Muscle layer of colon (tissue), 2 donors: Measurements from ENCODE around the gene PRDM15.
"Not testable (repeated sequence)": the region's sequence is repeated elsewhere in the genome, so short reads cannot be mapped to it uniquely, and the experiment has no call there.

ENCODE experiments used
- H3K27ac ChIP-seq: one replicate; pipeline ENCODE4 v1.7.0; 2013; ENCODE audit warnings: low read depth, mild to moderate bottlenecking, low read length, moderate library complexity
- H3K27me3 ChIP-seq, 2 donors: one replicate each; pipeline ENCODE4 v1.7.0; 2013; ENCODE audit warnings: low read length in 2 of 2, mild to moderate bottlenecking in 2 of 2; ENCODE audit not compliant: insufficient read depth in 2 of 2, control insufficient read depth in 1 of 2
- H3K36me3 ChIP-seq: one replicate; pipeline ENCODE4 v1.7.0; 2013; ENCODE audit warnings: mild to moderate bottlenecking, low read length; ENCODE audit not compliant: insufficient read depth
- H3K4me1 ChIP-seq: one replicate; pipeline ENCODE4 v1.7.0; 2013; ENCODE audit warnings: mild to moderate bottlenecking, low read length; ENCODE audit not compliant: insufficient read depth
- H3K4me3 ChIP-seq, 2 donors: one replicate each; pipeline ENCODE4 v1.7.0; 2013; ENCODE audit warnings: low read length in 2 of 2, low read depth in 1 of 2, mild to moderate bottlenecking in 1 of 2, moderate library complexity in 1 of 2
- H3K9ac ChIP-seq: one replicate; pipeline ENCODE4 v1.7.0; 2013; ENCODE audit warnings: low read length
- H3K9me3 ChIP-seq: one replicate; pipeline ENCODE4 v1.7.0; 2013; ENCODE audit warnings: mild to moderate bottlenecking, low read length
- donor health status: abdominal sarcoma.
- donor health status: Adenocarcinoma of cecum.

Gene PRDM15

DNA sequence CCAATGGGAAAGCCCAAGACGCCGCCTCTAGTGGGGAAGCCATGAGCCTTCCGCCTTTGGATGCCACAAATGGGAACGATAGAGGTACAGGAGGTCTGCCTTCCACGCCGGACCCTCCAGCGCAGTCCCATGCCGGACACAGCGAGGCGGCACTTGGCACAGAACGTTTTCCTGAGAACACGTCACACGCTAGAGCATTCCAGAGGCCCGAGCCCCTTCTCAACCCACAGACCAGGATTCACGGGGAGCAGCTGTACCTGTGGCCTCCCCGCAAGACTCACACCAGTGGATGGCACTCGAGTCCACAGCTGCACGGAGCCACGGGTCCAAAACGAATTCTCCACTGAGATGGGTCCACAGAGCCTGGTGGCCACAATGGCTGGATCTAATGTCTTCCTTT, 80.8 kb downstream of the PRDM15 start:
- Histone ChIP-seq H3K9me3 (no peaks in the 10 kb centered on the region), H3K27me3 (no peaks in the 10 kb centered on the region), H3K4me1 (peaks cover 10% of the 10 kb centered on the region), H3K36me3 (peaks cover 13% of the 10 kb centered on the region), H3K4me3 (no peak overlapping the region), H3K27ac (no peak overlapping the region), H3K9ac (no peak overlapping the region)

DNA sequence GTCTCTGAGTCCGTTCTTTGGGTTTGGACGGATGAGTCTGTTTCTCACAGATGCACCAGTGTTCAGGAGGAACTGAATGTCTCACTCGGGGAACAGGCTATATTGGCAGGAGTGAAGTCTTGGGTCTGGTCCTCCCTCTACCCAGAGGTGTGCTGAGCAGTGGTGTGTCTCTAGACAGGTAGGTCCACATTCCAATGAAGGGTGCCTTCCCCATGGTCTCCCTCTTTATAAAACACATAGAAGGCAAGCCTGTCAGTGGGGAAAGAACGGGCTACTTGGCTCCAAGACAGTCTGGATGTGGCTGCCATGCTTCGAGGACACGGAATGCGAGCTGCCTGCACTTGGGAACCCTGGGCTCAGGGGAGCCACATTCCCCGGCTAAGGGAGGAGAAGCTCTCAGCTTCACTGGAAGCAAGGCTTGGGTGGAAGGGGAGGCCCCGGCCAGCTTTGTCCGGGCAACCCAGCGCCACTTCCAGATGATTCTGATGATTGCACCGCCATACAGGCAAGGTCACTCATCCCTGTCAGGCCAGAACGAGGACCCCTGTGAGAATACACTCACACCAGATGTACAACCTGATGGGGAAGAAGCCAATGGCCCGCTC, 82.6 kb downstream of the PRDM15 start:
- H3K36me3 ChIP-seq, result peaks cover 13% of the 10 kb centered on the region

DNA sequence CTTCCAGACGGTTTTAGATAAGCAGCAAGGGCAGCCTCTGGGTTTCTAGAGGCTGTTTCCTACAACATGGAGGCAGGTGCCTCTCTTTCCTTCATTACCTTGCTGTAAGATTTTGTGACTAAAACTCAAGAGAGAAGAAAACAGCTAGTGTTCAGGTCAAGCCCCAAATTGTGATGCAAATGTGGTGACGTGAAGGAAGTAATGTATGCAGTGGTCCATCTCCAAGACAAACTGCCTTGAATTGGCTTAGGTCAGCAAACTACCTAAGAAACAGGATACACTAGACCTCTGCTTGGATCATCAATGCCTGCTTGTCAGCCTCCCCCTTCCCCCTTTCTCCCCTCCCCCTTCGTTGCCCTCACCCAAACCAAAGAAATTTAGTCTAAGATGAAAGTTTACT, 83.4 kb downstream of the PRDM15 start:
- H3K9ac ChIP-seq, result no peak overlapping the region
- no peaks in the 10 kb centered on the region for H3K4me1 ChIP-seq
- H3K27ac ChIP-seq, result no peak overlapping the region
- H3K36me3 ChIP-seq, result peaks cover 5% of the 10 kb centered on the region
- H3K9me3 ChIP-seq, result peaks cover 6% of the 10 kb centered on the region
- no peaks in the 10 kb centered on the region for H3K27me3 ChIP-seq
- no peak overlapping the region for H3K4me3 ChIP-seq

More for the DNA sequence above, 82.6 kb downstream of the PRDM15 start:
- Histone ChIP-seq H3K27me3 (no peaks in the 10 kb centered on the region), H3K4me3 (no peak overlapping the region), H3K27ac (no peak overlapping the region), H3K9ac (no peak overlapping the region), H3K9me3 (peaks cover 6% of the 10 kb centered on the region), H3K4me1 (no peaks in the 10 kb centered on the region)

DNA sequence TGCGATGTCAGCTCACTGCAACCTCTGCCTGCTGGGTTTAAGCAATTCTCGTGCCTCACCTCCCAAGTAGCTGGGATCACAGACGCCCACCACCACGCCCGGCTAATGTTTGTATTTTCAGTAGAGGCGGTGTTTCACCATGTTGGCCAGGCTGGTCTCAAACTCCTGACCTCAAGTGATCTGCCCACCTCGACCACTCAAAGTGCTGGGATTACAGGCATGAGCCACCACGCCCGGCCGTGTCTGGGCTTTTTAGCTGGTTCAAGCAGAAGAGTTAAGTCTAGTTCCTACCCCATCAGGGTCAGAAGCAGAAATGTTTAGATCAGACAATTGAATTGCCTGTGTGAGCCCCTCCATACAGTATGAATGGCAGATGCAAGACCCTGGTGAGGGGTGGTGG, 84.5 kb downstream of the PRDM15 start:
- H3K36me3 ChIP-seq, result no peaks in the 10 kb centered on the region

DNA sequence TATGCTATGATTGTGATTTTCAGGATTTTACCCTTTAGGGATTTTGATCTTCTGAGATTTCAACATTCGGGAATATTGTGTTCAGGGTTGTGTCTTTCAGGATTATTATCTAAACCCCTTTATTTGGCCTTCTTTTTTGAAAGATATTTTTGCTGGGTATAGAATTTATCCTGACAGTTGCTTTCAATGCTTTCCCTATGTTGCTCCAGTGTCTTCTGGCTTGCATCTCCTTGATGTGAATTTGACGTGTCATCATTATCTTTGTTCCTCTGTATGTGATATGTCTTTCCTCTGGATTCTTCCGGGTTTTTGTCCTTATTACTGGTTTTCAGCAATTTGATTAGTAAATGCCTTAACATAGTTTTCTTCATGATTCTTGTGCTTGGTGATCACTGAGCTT, 86.4 kb downstream of the PRDM15 start:
- Histone ChIP-seq H3K9me3 (peaks cover 6% of the 10 kb centered on the region), H3K4me3 (no peak overlapping the region), H3K36me3 (no peaks in the 10 kb centered on the region), H3K4me1 (no peaks in the 10 kb centered on the region), H3K9ac (no peak overlapping the region), H3K27ac (no peak overlapping the region), H3K27me3 (no peaks in the 10 kb centered on the region)

More for the DNA sequence above, 84.5 kb downstream of the PRDM15 start:
- Histone ChIP-seq H3K9ac (no peak overlapping the region), H3K4me3 (no peak overlapping the region), H3K27me3 (no peaks in the 10 kb centered on the region), H3K4me1 (no peaks in the 10 kb centered on the region), H3K9me3 (peaks cover 6% of the 10 kb centered on the region), H3K27ac (no peak overlapping the region)

DNA sequence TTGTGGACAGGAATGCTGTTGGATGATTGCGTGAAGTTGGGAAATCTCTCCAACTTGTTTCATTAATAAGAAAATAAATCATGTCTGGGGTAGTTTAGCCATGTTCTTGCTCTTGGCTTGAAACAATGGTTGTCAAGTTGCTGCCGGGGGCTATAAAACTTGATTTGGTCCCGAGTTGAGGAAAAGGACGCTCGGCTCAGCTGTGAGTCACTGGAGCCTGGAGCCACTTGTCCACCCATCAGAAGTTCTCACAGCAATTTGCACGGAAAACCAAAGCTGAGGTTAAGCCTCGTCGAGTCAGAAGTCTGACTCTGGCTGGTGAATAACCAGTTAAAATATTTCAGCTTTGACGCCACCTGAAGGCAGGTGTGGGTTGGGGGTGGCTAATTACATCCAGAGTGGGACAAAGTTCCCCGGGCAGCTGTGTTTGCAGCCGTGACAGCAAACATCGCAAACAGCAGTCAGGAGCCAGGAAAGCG, 92.6 kb downstream of the PRDM15 start:
- Histone ChIP-seq H3K27ac (no peak overlapping the region), H3K4me3 (no peak overlapping the region), H3K4me1 (no peaks in the 10 kb centered on the region), H3K27me3 (peaks cover 0 to 23% of the 10 kb centered on the region in 2 donors), H3K9me3 (no peaks in the 10 kb centered on the region), H3K36me3 (no peaks in the 10 kb centered on the region), H3K9ac (no peak overlapping the region)

DNA sequence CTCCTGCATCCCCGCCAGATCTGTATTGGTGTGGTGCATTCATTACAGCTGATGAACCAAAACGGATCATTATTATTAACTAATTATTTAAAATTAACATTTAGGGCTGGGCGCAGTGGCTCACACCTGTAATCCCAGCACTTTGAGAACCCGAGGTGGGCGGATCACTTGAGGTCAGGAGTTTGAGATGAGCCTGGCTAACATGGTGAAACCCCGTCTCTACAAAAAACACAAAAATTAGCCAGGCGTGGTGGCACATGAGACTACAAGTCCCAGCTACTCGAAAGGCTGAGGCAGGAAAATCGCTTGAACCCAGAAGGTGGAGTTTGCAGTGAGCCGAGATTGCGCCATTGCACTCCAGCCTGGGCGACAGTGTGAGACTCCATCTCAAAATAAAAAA, 93.9 kb downstream of the PRDM15 start:
- H3K27me3 ChIP-seq, result peaks cover 0 to 27% of the 10 kb centered on the region in 2 donors

DNA sequence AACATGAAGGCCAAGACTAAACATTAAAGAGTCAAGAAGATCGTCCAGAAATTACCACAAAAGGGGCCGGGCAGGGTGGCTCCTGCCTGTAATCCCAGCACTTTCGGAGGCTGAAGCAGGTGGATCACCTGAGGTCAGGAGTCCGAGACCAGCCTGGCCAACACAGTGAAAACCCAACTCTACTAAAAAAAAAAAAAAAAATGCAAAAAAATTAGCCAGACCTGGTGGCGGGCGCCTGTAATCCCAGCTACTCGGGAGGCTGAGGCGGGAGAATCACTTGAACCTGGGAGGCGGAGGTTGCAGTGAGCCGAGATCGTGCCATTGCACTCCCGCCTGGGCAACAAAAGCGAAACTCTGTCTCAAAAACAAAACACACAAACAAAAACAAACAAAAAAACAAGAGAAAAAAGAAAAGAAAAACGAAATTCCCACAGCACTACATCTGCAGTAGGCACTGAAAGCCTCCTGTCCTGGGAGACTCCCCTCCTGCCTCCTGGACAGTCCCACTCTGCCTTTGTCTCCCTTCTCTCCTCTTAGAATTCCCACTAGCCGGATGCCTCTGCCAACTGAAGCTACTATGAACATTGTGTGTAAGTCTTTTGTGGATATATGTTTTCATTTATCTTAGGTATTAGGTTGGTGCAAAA, 94.6 kb downstream of the PRDM15 start:
- no peak overlapping the region for H3K27ac ChIP-seq

More for the DNA sequence above, 93.9 kb downstream of the PRDM15 start:
- H3K9ac ChIP-seq, H3K36me3 ChIP-seq, H3K9me3 ChIP-seq, H3K4me3 ChIP-seq, H3K4me1 ChIP-seq, H3K27ac ChIP-seq: not testable (repeated sequence)

DNA sequence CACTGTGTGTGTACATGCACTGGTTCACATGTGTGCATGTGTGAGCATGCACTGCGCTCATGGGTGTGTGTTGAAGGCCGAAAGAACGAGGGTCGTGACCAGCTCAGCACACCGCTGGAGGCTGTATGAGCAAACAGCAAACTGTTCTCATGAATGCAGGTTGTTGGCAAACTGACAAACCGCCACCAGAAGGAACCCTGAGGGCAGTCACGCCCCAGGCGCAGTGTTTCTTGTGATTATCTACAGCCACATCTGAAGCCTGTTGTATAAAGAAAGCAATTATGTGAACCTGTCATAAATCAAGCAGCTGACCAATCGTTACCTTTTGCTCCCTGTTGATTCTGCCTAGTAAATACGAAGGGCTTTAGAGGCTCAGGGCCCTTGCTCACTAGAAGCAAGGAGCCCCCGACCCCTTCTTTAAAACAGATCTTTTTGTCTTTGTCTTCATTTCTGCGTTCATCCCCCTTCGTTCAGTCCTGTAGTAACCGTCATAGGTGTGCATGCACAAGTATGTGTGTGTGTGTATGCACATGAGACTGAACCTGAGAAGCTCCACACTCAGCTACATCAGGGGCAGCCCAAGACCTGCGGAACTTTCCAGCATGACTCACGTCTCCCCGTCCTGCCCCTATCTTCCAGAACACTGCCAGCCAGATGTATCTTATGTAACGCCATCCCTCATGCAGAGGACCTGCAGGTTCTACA, 95.5 kb downstream of the PRDM15 start:
- Histone ChIP-seq H3K27ac (no peak overlapping the region), H3K27me3 (peaks cover 11 to 42% of the 10 kb centered on the region in 2 donors), H3K9ac (no peak overlapping the region), H3K4me3 (no peak overlapping the region), H3K36me3 (no peaks in the 10 kb centered on the region), H3K9me3 (no peaks in the 10 kb centered on the region), H3K4me1 (no peaks in the 10 kb centered on the region)

More for the DNA sequence above, 94.6 kb downstream of the PRDM15 start:
- Histone ChIP-seq H3K36me3 (no peaks in the 10 kb centered on the region), H3K27me3 (peaks cover 2 to 33% of the 10 kb centered on the region in 2 donors), H3K9ac (no peak overlapping the region), H3K9me3 (no peaks in the 10 kb centered on the region), H3K4me1 (no peaks in the 10 kb centered on the region), H3K4me3 (no peak overlapping the region)

DNA sequence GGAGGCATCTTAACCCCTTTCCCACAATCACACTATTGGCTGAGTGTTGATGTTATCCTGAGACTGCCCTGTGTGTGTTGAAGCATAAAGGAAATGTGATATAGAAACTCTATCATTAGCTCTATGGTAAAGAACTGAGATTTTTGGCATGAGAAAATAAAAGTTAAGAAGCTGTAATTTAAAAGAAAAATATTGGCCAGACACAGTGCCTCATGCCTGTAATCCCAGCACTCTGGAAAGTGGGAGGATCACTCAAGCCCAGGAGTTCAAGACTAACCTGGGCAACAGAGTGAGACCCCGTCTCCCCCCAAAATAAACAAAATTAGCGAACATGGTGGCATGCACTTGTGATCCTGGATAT, 98.1 kb downstream of the PRDM15 start:
- peaks cover 4% of the 10 kb centered on the region for H3K4me1 ChIP-seq
- H3K9me3 ChIP-seq, result no peaks in the 10 kb centered on the region
- peaks cover 11 to 50% of the 10 kb centered on the region in 2 donors for H3K27me3 ChIP-seq

DNA sequence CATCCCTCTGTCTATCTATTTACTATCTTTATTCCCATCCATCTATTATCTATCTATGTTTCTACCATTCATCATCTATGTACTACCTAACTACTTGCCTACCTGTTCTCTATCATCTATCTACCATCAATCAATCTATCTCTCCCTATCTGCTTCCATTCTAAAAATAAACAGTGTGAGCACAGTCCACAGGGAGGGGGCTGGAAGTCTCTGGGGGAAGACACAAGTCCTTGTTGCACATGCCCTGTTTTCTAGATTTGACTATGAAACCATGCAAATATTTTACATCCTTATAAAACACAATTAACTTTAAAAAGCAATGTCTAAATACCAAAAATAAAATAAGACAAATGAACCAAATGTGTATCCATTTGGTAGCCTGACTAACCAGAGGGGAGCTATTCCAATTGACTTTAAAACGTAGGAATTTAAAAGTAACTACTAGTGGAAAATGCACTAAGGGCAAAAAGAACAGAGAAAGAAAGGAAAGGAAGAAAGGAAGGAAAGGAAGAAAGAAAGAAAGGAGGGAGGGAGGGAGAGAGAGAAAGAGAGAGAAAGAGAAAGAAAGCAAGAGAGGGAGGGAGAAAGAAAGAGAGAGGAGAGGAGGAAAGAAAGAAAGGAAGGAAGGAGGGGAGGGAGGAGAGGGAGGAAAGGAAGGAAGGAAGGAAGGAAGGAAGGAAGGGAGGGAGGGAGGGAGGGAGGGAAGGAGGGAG, 98.7 kb downstream of the PRDM15 start:
- Histone ChIP-seq H3K27ac (no peak overlapping the region), H3K36me3 (no peaks in the 10 kb centered on the region)

More for the DNA sequence above, 98.1 kb downstream of the PRDM15 start:
- no peak overlapping the region for H3K9ac ChIP-seq
- no peak overlapping the region for H3K27ac ChIP-seq
- no peak overlapping the region for H3K4me3 ChIP-seq
- no peaks in the 10 kb centered on the region for H3K36me3 ChIP-seq

More for the DNA sequence above, 98.7 kb downstream of the PRDM15 start:
- peaks cover 11 to 52% of the 10 kb centered on the region in 2 donors for H3K27me3 ChIP-seq
- no peak overlapping the region for H3K9ac ChIP-seq
- no peak overlapping the region for H3K4me3 ChIP-seq
- no peaks in the 10 kb centered on the region for H3K9me3 ChIP-seq
- H3K4me1 ChIP-seq, result peaks cover 4% of the 10 kb centered on the region
